ENCODE data around the gene TBC1D4. TPM values are rescaled to one million over a fixed set of nuclear protein-coding genes. Genes with fewer than 3 reads are reported as not detected.

The TBC1D4 gene
- total and polyA plus RNA-seq, 2 experiments from 2014 or later, result 18.7 to 38.2 TPM

DNA sequence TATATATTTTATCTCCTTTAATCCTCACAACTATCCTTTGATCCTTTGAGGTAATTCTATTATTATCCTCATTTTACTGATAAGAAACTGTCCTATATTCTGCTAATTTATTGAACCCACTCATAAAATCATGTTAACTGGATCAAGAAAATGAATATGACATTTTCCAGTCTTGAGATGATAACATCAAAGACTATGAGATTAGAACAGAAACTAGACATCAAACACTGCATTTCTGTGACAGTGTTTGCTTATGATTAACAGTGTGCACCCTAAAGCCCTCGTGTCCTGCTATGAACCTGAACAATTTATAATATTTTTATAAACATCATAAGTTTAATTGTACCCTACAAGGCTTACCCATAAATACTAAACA, 96.3 kb downstream of the TBC1D4 start:
- no peak overlapping the region for H3K4me2 ChIP-seq
- no peak overlapping the region for H3K27ac ChIP-seq (ENCODE audit: low read depth)
- H4K20me1 ChIP-seq (replicated peaks; ENCODE audit: insufficient read depth), result no peaks in the 10 kb centered on the region
- no peak overlapping the region for H3K4me3 ChIP-seq
- Mint-ChIP-seq H3K27me3 (ENCODE audit: insufficient read depth, low read depth, poor library complexity) (no peaks in the 10 kb centered on the region), H3K9me3 (no peaks in the 10 kb centered on the region), H3K4me3 (no peak overlapping the region), H3K27ac (no peak overlapping the region), H3K4me1 (peaks cover 12% of the 10 kb centered on the region; the same call in 2 of the 3 replicates), H3K36me3 (ENCODE audit: low read depth) (no peaks in the 10 kb centered on the region)
- H3K9me2 ChIP-seq (ENCODE audit: insufficient read depth), result no peaks in the 10 kb centered on the region
- no peak overlapping the region for H2AFZ ChIP-seq
- no peak for TF ChIP-seq ZNF114 (CRISPR knock-in tag; IDR thresholded peaks at IDR 0.05)
- TF ChIP-seq EZH2 (IDR thresholded peaks at IDR 0.05; ENCODE audit: low read depth, unreplicated experiment), result no peak
- no peak for TF ChIP-seq POLR2AphosphoS5 (IDR thresholded peaks at IDR 0.05; ENCODE audit: low read depth)
- TF ChIP-seq STAT1 (IDR thresholded peaks at IDR 0.05; ENCODE audit: unreplicated experiment), result no peak
- no peak for TF ChIP-seq CREB1 (CRISPR knock-in tag; IDR thresholded peaks at IDR 0.05; ENCODE audit: low read depth)
- TF ChIP-seq, protein P1, sequence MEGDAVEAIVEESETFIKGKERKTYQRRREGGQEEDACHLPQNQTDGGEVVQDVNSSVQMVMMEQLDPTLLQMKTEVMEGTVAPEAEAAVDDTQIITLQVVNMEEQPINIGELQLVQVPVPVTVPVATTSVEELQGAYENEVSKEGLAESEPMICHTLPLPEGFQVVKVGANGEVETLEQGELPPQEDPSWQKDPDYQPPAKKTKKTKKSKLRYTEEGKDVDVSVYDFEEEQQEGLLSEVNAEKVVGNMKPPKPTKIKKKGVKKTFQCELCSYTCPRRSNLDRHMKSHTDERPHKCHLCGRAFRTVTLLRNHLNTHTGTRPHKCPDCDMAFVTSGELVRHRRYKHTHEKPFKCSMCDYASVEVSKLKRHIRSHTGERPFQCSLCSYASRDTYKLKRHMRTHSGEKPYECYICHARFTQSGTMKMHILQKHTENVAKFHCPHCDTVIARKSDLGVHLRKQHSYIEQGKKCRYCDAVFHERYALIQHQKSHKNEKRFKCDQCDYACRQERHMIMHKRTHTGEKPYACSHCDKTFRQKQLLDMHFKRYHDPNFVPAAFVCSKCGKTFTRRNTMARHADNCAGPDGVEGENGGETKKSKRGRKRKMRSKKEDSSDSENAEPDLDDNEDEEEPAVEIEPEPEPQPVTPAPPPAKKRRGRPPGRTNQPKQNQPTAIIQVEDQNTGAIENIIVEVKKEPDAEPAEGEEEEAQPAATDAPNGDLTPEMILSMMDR (conservative IDR thresholded peaks at IDR 0.05; ENCODE audit: low read depth in 2 of 2), result no peak
- no peak for TF ChIP-seq JUNB (IDR thresholded peaks at IDR 0.05; ENCODE audit: unreplicated experiment)
- TF ChIP-seq, protein P2, sequence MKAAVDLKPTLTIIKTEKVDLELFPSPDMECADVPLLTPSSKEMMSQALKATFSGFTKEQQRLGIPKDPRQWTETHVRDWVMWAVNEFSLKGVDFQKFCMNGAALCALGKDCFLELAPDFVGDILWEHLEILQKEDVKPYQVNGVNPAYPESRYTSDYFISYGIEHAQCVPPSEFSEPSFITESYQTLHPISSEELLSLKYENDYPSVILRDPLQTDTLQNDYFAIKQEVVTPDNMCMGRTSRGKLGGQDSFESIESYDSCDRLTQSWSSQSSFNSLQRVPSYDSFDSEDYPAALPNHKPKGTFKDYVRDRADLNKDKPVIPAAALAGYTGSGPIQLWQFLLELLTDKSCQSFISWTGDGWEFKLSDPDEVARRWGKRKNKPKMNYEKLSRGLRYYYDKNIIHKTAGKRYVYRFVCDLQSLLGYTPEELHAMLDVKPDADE (IDR thresholded peaks at IDR 0.05), result no peak
- TF ChIP-seq NANOG (IDR thresholded peaks at IDR 0.05; ENCODE audit: borderline replicate concordance), result no peak
- TF ChIP-seq EZH2phosphoT487 (IDR thresholded peaks at IDR 0.05; ENCODE audit: unreplicated experiment), result no peak
- TF ChIP-seq, protein P3, sequence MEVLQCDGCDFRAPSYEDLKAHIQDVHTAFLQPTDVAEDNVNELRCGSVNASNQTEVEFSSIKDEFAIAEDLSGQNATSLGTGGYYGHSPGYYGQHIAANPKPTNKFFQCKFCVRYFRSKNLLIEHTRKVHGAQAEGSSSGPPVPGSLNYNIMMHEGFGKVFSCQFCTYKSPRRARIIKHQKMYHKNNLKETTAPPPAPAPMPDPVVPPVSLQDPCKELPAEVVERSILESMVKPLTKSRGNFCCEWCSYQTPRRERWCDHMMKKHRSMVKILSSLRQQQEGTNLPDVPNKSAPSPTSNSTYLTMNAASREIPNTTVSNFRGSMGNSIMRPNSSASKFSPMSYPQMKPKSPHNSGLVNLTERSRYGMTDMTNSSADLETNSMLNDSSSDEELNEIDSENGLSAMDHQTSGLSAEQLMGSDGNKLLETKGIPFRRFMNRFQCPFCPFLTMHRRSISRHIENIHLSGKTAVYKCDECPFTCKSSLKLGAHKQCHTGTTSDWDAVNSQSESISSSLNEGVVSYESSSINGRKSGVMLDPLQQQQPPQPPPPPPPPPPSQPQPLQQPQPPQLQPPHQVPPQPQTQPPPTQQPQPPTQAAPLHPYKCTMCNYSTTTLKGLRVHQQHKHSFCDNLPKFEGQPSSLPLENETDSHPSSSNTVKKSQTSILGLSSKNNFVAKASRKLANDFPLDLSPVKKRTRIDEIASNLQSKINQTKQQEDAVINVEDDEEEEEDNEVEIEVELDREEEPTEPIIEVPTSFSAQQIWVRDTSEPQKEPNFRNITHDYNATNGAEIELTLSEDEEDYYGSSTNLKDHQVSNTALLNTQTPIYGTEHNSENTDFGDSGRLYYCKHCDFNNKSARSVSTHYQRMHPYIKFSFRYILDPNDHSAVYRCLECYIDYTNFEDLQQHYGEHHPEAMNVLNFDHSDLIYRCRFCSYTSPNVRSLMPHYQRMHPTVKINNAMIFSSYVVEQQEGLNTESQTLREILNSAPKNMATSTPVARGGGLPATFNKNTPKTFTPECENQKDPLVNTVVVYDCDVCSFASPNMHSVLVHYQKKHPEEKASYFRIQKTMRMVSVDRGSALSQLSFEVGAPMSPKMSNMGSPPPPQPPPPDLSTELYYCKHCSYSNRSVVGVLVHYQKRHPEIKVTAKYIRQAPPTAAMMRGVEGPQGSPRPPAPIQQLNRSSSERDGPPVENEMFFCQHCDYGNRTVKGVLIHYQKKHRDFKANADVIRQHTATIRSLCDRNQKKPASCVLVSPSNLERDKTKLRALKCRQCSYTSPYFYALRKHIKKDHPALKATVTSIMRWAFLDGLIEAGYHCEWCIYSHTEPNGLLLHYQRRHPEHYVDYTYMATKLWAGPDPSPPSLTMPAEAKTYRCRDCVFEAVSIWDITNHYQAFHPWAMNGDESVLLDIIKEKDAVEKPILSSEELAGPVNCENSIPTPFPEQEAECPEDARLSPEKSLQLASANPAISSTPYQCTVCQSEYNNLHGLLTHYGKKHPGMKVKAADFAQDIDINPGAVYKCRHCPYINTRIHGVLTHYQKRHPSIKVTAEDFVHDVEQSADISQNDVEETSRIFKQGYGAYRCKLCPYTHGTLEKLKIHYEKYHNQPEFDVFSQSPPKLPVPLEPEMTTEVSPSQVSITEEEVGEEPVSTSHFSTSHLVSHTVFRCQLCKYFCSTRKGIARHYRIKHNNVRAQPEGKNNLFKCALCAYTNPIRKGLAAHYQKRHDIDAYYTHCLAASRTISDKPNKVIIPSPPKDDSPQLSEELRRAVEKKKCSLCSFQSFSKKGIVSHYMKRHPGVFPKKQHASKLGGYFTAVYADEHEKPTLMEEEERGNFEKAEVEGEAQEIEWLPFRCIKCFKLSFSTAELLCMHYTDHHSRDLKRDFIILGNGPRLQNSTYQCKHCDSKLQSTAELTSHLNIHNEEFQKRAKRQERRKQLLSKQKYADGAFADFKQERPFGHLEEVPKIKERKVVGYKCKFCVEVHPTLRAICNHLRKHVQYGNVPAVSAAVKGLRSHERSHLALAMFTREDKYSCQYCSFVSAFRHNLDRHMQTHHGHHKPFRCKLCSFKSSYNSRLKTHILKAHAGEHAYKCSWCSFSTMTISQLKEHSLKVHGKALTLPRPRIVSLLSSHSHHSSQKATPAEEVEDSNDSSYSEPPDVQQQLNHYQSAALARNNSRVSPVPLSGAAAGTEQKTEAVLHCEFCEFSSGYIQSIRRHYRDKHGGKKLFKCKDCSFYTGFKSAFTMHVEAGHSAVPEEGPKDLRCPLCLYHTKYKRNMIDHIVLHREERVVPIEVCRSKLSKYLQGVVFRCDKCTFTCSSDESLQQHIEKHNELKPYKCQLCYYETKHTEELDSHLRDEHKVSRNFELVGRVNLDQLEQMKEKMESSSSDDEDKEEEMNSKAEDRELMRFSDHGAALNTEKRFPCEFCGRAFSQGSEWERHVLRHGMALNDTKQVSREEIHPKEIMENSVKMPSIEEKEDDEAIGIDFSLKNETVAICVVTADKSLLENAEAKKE (CRISPR knock-in tag; IDR thresholded peaks at IDR 0.05), result no peak
- TF ChIP-seq ZNF331 (CRISPR knock-in tag; IDR thresholded peaks at IDR 0.05; ENCODE audit: low read depth), result no peak
- TF ChIP-seq, protein P4, sequence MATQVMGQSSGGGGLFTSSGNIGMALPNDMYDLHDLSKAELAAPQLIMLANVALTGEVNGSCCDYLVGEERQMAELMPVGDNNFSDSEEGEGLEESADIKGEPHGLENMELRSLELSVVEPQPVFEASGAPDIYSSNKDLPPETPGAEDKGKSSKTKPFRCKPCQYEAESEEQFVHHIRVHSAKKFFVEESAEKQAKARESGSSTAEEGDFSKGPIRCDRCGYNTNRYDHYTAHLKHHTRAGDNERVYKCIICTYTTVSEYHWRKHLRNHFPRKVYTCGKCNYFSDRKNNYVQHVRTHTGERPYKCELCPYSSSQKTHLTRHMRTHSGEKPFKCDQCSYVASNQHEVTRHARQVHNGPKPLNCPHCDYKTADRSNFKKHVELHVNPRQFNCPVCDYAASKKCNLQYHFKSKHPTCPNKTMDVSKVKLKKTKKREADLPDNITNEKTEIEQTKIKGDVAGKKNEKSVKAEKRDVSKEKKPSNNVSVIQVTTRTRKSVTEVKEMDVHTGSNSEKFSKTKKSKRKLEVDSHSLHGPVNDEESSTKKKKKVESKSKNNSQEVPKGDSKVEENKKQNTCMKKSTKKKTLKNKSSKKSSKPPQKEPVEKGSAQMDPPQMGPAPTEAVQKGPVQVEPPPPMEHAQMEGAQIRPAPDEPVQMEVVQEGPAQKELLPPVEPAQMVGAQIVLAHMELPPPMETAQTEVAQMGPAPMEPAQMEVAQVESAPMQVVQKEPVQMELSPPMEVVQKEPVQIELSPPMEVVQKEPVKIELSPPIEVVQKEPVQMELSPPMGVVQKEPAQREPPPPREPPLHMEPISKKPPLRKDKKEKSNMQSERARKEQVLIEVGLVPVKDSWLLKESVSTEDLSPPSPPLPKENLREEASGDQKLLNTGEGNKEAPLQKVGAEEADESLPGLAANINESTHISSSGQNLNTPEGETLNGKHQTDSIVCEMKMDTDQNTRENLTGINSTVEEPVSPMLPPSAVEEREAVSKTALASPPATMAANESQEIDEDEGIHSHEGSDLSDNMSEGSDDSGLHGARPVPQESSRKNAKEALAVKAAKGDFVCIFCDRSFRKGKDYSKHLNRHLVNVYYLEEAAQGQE (IDR thresholded peaks at IDR 0.05; ENCODE audit: unreplicated experiment), result no peak
- no peaks in the 10 kb centered on the region for H3K36me3 ChIP-seq (ENCODE audit: insufficient read depth)
- ATAC-seq, result no peak
- no peaks in the 10 kb centered on the region for H3F3A ChIP-seq (replicated peaks; ENCODE audit: low read depth)
- peaks cover 3% of the 10 kb centered on the region; the same call in 1 of the 2 replicates for H3K79me2 ChIP-seq (replicated peaks; ENCODE audit: insufficient read depth)
- no peaks in the 10 kb centered on the region for H3K27me3 ChIP-seq (ENCODE audit: insufficient read depth)
- no peak for DNase-seq (ENCODE audit: low spot score)
- no peaks in the 10 kb centered on the region for H3K4me1 ChIP-seq (ENCODE audit: insufficient read depth)
